Liver (tissue), 9 donors: ENCODE data around the gene HIPK3. TPM values are rescaled to one million over a fixed set of nuclear protein-coding genes. Genes with fewer than 3 reads are reported as not detected.

ENCODE experiments used
- DNase-seq: peaks from one replicate; pipeline ENCODE4 v3.0.0-alpha.2; 2017; ENCODE audit warnings: low spot score
- H3K27ac ChIP-seq, 2 donors: one replicate each; pipeline ENCODE4 v1.7.0; 2013; ENCODE audit warnings: inconsistent platforms in 2 of 2, low read length in 2 of 2, control low read depth in 1 of 2, low read depth in 1 of 2, mild to moderate bottlenecking in 1 of 2
- H3K27me3 ChIP-seq, 4 donors: one replicate each; pipeline versions ENCODE4 v1.6.1 to v1.7.0; 2013; ENCODE audit warnings: low read length in 3 of 4, inconsistent platforms in 1 of 4, mild to moderate bottlenecking in 1 of 4, moderate library complexity in 1 of 4; ENCODE audit not compliant: control insufficient read depth in 4 of 4, insufficient read depth in 4 of 4
- H3K36me3 ChIP-seq, 4 donors: one replicate each; pipeline versions ENCODE4 v1.6.1 to v1.7.0; 2013; ENCODE audit warnings: low read length in 3 of 4, mild to moderate bottlenecking in 3 of 4, low read depth in 1 of 4, moderate library complexity in 1 of 4; ENCODE audit not compliant: control insufficient read depth in 4 of 4, insufficient read depth in 3 of 4
- H3K4me1 ChIP-seq, 4 donors: one replicate each; pipeline versions ENCODE4 v1.6.1 to v1.7.0; 2013; ENCODE audit warnings: low read length in 3 of 4, mild to moderate bottlenecking in 3 of 4, moderate library complexity in 1 of 4; ENCODE audit not compliant: control insufficient read depth in 4 of 4, insufficient read depth in 4 of 4
- H3K4me3 ChIP-seq, 3 donors: one replicate each; pipeline versions ENCODE4 v1.6.1 to v1.7.0; 2013; ENCODE audit warnings: low read length in 3 of 3, control low read depth in 1 of 3, low read depth in 1 of 3, mild to moderate bottlenecking in 1 of 3
- H3K9ac ChIP-seq, 2 donors: one replicate each; pipeline ENCODE4 v1.7.0; 2013; ENCODE audit warnings: low read length in 2 of 2, mild to moderate bottlenecking in 2 of 2, moderate library complexity in 2 of 2, control low read depth in 1 of 2, low read depth in 1 of 2
- H3K9me3 ChIP-seq, 4 donors: one replicate each; pipeline versions ENCODE4 v1.6.1 to v1.7.0; 2013; ENCODE audit warnings: low read length in 3 of 4; ENCODE audit not compliant: control insufficient read depth in 4 of 4
- EGR1 ChIP-seq, 2 donors: IDR thresholded peaks; 2 replicates each; pipeline ENCODE4 v1.6.1; 2016 to 2018; ENCODE audit warnings: antibody characterized with exemption in 2 of 2, low read depth in 2 of 2
- FOXA1 ChIP-seq: IDR thresholded peaks from 2 replicates; pipeline ENCODE4 v1.6.1; 2016; ENCODE audit warnings: antibody characterized with exemption
- FOXA2 ChIP-seq: IDR thresholded peaks from 2 replicates; pipeline ENCODE4 v1.6.1; 2016; ENCODE audit warnings: antibody characterized with exemption
- GABPA ChIP-seq, 2 donors: IDR thresholded peaks in 1 of 2; conservative IDR thresholded peaks in 1 of 2; 2 replicates each; pipeline ENCODE4 v1.6.1; 2016; ENCODE audit warnings: antibody characterized with exemption in 2 of 2, mild to moderate bottlenecking in 1 of 2, moderate library complexity in 1 of 2
- HNF4A ChIP-seq, 2 donors: conservative IDR thresholded peaks; 2 replicates each; pipeline ENCODE4 v1.6.1; 2016; ENCODE audit warnings: antibody characterized with exemption in 2 of 2, mild to moderate bottlenecking in 2 of 2
- HNF4G ChIP-seq: IDR thresholded peaks from 2 replicates; pipeline ENCODE4 v1.6.1; 2016; ENCODE audit warnings: antibody characterized with exemption
- JUND ChIP-seq, 2 donors: IDR thresholded peaks; 2 replicates each; pipeline ENCODE4 v1.6.1; 2016; ENCODE audit warnings: antibody characterized with exemption in 2 of 2
- RXRA ChIP-seq, 2 donors: IDR thresholded peaks; 2 replicates each; pipeline ENCODE4 v1.6.1; 2017 to 2018; ENCODE audit warnings: antibody characterized with exemption in 2 of 2, mild to moderate bottlenecking in 1 of 2
- SP1 ChIP-seq: IDR thresholded peaks from 2 replicates; pipeline ENCODE4 v1.6.1; 2018; ENCODE audit warnings: antibody characterized with exemption, mild to moderate bottlenecking
- TAF1 ChIP-seq: conservative IDR thresholded peaks from 2 replicates; pipeline ENCODE4 v1.6.1; 2016; ENCODE audit warnings: antibody characterized with exemption, mild to moderate bottlenecking
- YY1 ChIP-seq: IDR thresholded peaks from 2 replicates; pipeline ENCODE4 v1.6.1; 2016; ENCODE audit warnings: antibody characterized with exemption, mild to moderate bottlenecking
- WGBS: extraction: QIAGEN DNeasy Blood & Tissue Kit; methylation state at CpG from one replicate; pipeline ENCODE4 v1.1.7; 2013; 5-methylcytosine and 5-hydroxymethylcytosine counted together
- polyA plus RNA-seq, 2 donors: library from polyadenylated mRNA; stranded (reverse) in 1 of 2; unstranded in 1 of 2; fragments of 200-250 nt in 1 of 2; fragments of >200 nt in 1 of 2; fragmentation: Nextera tagmentation in 1 of 2; extraction: Ambion mirVana in 1 of 2; gene quantifications; one replicate each; pipeline versions ENCODE4 v1.2.1 to v1.2.3, GENCODE V29; 2013 to 2015
- total RNA-seq, 2 donors: library from RNA; depleted of rRNA; stranded (reverse); fragments of >200 nt; gene quantifications; one replicate each; pipeline ENCODE4 v1.2.3, GENCODE V29; 2014
- TF ChIP-seq, protein P1 (sequence below): IDR thresholded peaks from 2 replicates; pipeline ENCODE4 v1.6.1; 2016; ENCODE audit warnings: antibody characterized with exemption
- TF ChIP-seq, protein P2 (sequence below): IDR thresholded peaks from 2 replicates; pipeline ENCODE4 v1.6.1; 2016; ENCODE audit warnings: antibody characterized with exemption, mild to moderate bottlenecking
- TF ChIP-seq, protein P3 (sequence below): IDR thresholded peaks from 2 replicates; pipeline ENCODE4 v1.6.1; 2016; ENCODE audit warnings: antibody characterized with exemption
- TF ChIP-seq, protein P4 (sequence below): IDR thresholded peaks from 2 replicates; pipeline ENCODE4 v1.6.1; 2016; ENCODE audit warnings: antibody characterized with exemption
- TF ChIP-seq, protein P5 (sequence below): fragments of 150-350 bp; IDR thresholded peaks from 2 replicates; pipeline ENCODE4 v1.5.1; 2017; ENCODE audit warnings: improper control_type of control experiment, low read depth, low read length; ENCODE audit not compliant: missing input control
- donor health status: healthy.
- donor health status: healthy.
- donor health status: healthy.
- donor health status: healthy.
- donor health status: healthy.

HIPK3 gene
- total and polyA plus RNA-seq, 4 donors: 12.0 to 67.5 (median 27.6) TPM

DNA sequence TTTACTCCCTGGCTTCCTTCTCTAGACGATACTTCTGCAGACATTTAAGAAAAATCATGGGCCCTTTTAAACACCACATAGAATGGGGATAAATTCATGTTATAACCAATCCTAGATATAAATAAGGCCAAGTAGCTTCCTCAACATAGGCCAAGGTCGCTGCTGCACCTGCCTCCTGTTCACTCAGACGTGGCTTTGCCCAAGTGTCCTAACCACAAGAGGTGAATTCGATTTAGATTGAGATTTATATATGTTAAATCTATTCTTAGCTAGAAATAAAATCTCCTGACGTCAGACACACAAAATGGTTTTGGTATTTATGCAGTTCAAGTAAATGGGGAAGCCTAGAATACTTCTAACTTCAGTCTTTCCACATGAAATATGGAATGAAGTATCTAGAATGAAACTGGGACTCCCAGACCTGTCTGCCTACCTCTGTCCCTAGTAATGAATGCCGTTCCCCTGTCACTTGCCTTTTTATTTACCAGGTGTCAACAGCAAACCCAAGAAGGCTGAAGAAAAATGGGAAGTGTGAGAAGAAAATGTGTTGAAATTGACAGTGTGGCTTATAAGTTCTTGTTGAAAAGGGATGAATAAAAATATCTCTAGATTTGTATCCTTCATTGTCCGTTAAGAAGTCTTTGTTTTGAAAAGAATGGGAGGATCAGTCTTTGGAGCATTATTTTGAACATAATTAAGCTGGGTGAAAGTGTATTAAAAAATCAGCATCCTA lies 131.8 kb downstream of the HIPK3 start:
- H3K27me3 ChIP-seq: no peaks in the 10 kb centered on the region
- WGBS: 69% methylated on average over 7 of the region's 7 CpGs
- H3K36me3 ChIP-seq: no peaks in the 10 kb centered on the region
- H3K9me3 ChIP-seq: peaks cover 0 to 13% (median 2%) of the 10 kb centered on the region in 4 donors
- no peak overlapping the region for H3K4me3 ChIP-seq
- TF ChIP-seq RXRA (IDR thresholded peaks at IDR 0.05): no peak
- TF ChIP-seq GABPA (IDR thresholded peaks at IDR 0.05 in 1 of 2, conservative IDR thresholded peaks at IDR 0.05 in 1 of 2): no peak
- TF ChIP-seq, protein P1, sequence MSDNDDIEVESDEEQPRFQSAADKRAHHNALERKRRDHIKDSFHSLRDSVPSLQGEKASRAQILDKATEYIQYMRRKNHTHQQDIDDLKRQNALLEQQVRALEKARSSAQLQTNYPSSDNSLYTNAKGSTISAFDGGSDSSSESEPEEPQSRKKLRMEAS: no peak
- TF ChIP-seq, protein P2, sequence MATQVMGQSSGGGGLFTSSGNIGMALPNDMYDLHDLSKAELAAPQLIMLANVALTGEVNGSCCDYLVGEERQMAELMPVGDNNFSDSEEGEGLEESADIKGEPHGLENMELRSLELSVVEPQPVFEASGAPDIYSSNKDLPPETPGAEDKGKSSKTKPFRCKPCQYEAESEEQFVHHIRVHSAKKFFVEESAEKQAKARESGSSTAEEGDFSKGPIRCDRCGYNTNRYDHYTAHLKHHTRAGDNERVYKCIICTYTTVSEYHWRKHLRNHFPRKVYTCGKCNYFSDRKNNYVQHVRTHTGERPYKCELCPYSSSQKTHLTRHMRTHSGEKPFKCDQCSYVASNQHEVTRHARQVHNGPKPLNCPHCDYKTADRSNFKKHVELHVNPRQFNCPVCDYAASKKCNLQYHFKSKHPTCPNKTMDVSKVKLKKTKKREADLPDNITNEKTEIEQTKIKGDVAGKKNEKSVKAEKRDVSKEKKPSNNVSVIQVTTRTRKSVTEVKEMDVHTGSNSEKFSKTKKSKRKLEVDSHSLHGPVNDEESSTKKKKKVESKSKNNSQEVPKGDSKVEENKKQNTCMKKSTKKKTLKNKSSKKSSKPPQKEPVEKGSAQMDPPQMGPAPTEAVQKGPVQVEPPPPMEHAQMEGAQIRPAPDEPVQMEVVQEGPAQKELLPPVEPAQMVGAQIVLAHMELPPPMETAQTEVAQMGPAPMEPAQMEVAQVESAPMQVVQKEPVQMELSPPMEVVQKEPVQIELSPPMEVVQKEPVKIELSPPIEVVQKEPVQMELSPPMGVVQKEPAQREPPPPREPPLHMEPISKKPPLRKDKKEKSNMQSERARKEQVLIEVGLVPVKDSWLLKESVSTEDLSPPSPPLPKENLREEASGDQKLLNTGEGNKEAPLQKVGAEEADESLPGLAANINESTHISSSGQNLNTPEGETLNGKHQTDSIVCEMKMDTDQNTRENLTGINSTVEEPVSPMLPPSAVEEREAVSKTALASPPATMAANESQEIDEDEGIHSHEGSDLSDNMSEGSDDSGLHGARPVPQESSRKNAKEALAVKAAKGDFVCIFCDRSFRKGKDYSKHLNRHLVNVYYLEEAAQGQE: no peak
- TF ChIP-seq, protein P3, sequence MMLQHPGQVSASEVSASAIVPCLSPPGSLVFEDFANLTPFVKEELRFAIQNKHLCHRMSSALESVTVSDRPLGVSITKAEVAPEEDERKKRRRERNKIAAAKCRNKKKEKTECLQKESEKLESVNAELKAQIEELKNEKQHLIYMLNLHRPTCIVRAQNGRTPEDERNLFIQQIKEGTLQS: no peak
- no peak for TF ChIP-seq EGR1 (IDR thresholded peaks at IDR 0.05; ENCODE audit: low read depth in 2 of 2)
- no peak for TF ChIP-seq HNF4G
- TF ChIP-seq HNF4A (conservative IDR thresholded peaks at IDR 0.05): no peak
- no peak for TF ChIP-seq YY1
- TF ChIP-seq JUND (IDR thresholded peaks at IDR 0.05): no peak
- TF ChIP-seq, protein P4, sequence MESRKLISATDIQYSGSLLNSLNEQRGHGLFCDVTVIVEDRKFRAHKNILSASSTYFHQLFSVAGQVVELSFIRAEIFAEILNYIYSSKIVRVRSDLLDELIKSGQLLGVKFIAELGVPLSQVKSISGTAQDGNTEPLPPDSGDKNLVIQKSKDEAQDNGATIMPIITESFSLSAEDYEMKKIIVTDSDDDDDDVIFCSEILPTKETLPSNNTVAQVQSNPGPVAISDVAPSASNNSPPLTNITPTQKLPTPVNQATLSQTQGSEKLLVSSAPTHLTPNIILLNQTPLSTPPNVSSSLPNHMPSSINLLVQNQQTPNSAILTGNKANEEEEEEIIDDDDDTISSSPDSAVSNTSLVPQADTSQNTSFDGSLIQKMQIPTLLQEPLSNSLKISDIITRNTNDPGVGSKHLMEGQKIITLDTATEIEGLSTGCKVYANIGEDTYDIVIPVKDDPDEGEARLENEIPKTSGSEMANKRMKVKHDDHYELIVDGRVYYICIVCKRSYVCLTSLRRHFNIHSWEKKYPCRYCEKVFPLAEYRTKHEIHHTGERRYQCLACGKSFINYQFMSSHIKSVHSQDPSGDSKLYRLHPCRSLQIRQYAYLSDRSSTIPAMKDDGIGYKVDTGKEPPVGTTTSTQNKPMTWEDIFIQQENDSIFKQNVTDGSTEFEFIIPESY: no peak
- TF ChIP-seq SP1: no peak
- TF ChIP-seq, protein P5, sequence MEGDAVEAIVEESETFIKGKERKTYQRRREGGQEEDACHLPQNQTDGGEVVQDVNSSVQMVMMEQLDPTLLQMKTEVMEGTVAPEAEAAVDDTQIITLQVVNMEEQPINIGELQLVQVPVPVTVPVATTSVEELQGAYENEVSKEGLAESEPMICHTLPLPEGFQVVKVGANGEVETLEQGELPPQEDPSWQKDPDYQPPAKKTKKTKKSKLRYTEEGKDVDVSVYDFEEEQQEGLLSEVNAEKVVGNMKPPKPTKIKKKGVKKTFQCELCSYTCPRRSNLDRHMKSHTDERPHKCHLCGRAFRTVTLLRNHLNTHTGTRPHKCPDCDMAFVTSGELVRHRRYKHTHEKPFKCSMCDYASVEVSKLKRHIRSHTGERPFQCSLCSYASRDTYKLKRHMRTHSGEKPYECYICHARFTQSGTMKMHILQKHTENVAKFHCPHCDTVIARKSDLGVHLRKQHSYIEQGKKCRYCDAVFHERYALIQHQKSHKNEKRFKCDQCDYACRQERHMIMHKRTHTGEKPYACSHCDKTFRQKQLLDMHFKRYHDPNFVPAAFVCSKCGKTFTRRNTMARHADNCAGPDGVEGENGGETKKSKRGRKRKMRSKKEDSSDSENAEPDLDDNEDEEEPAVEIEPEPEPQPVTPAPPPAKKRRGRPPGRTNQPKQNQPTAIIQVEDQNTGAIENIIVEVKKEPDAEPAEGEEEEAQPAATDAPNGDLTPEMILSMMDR: no peak
- no peak for TF ChIP-seq FOXA2
- no peak for DNase-seq
- H3K4me1 ChIP-seq: no peaks in the 10 kb centered on the region
- H3K9ac ChIP-seq: no peak overlapping the region
- H3K27ac ChIP-seq: no peak overlapping the region

DNA sequence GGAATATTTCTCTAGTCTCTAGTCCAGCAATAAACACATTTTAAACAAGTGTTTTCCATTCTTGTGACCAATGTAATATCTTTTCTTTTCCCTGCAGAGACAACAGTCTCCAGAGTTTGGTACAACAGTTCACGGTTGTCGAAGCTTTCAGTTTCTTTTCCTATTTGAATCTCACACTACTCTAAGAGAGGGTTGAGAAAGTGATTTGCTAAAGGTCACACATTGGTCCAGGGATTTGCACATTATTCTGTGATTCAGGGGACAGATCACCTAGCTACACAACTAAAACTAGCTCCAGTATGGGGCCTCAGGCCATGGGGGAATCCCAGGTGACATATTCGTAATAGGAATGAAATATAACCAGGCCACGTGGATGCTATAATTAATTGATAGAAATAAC lies 132.5 kb downstream of the HIPK3 start:
- H3K27me3 ChIP-seq: no peaks in the 10 kb centered on the region
- H3K9me3 ChIP-seq: peaks cover 0 to 13% (median 2%) of the 10 kb centered on the region in 4 donors
- 84% methylated on average over 4 of the region's 4 CpGs for WGBS
- DNase-seq: no peak
- no peak overlapping the region for H3K27ac ChIP-seq
- no peak overlapping the region for H3K9ac ChIP-seq
- H3K4me3 ChIP-seq: no peak overlapping the region
- no peaks in the 10 kb centered on the region for H3K36me3 ChIP-seq
- no peaks in the 10 kb centered on the region for H3K4me1 ChIP-seq
- TF ChIP-seq FOXA2: no peak
- no peak for TF ChIP-seq FOXA1
- no peak for TF ChIP-seq RXRA (IDR thresholded peaks at IDR 0.05)
- TF ChIP-seq, protein P1: no peak
- TF ChIP-seq YY1: no peak
- no peak for TF ChIP-seq TAF1
- TF ChIP-seq, protein P3: no peak
- TF ChIP-seq EGR1 (IDR thresholded peaks at IDR 0.05; ENCODE audit: low read depth in 2 of 2): no peak
- TF ChIP-seq HNF4G: no peak
- TF ChIP-seq HNF4A (conservative IDR thresholded peaks at IDR 0.05): no peak
- TF ChIP-seq, protein P2: no peak
- no peak for TF ChIP-seq JUND (IDR thresholded peaks at IDR 0.05)
- no peak for TF ChIP-seq GABPA (IDR thresholded peaks at IDR 0.05 in 1 of 2, conservative IDR thresholded peaks at IDR 0.05 in 1 of 2)
- no peak for TF ChIP-seq SP1
